HEK293T (cell line): ENCODE measurements around the gene NRBP1.

Experiments used
- CTCF ChIA-PET: fragments of 350-600 bp; formaldehyde crosslinking; extraction: SDS; loops from one replicate; lab custom pipeline; 2021; ENCODE audit warnings: antibody characterized with exemption, inconsistent platforms; lab: Yijun Ruan, JAX
- POLR2A ChIA-PET: fragments of 350-600 bp; formaldehyde crosslinking; extraction: SDS; loops from one replicate; lab custom pipeline; 2020; ENCODE audit warnings: antibody characterized with exemption, inconsistent platforms; lab: Yijun Ruan, JAX
- DNase-seq: peaks from one replicate; pipeline ENCODE4 v3.0.0; 2012; ENCODE audit warnings: mixed read lengths; ENCODE audit errors: extremely low spot score
- ARNT ChIP-seq: fragments of 450-650 bp; IDR thresholded peaks from 2 replicates; pipeline ENCODE4 v1.6.1; 2017; ENCODE audit warnings: mild to moderate bottlenecking
- BHLHE40 ChIP-seq: fragments of 450-650 bp; IDR thresholded peaks from 2 replicates; pipeline ENCODE4 v1.6.1; 2016; ENCODE audit warnings: mild to moderate bottlenecking, moderate library complexity, borderline replicate concordance
- CTBP1 ChIP-seq: fragments of 450-650 bp; IDR thresholded peaks from 2 replicates; pipeline ENCODE4 v1.6.1; 2016; ENCODE audit warnings: borderline replicate concordance
- ELF4 ChIP-seq: fragments of 450-650 bp; IDR thresholded peaks from 2 replicates; pipeline ENCODE4 v1.6.1; 2017; ENCODE audit warnings: antibody characterized with exemption
- FOXA1 ChIP-seq: fragments of 450-650 bp; IDR thresholded peaks from 2 replicates; pipeline ENCODE4 v1.6.1; 2016; ENCODE audit warnings: mild to moderate bottlenecking
- FOXK2 ChIP-seq: fragments of 450-650 bp; IDR thresholded peaks from 2 replicates; pipeline ENCODE4 v1.6.1; 2016; ENCODE audit warnings: mild to moderate bottlenecking
- FOXM1 ChIP-seq: fragments of 450-650 bp; IDR thresholded peaks from 2 replicates; pipeline ENCODE4 v1.6.1; 2017; ENCODE audit warnings: mild to moderate bottlenecking, borderline replicate concordance
- HDGF ChIP-seq: fragments of 450-650 bp; IDR thresholded peaks from 2 replicates; pipeline ENCODE4 v1.6.1; 2017; ENCODE audit warnings: antibody characterized with exemption, borderline replicate concordance
- L3MBTL2 ChIP-seq: fragments of 450-650 bp; conservative IDR thresholded peaks from 2 replicates; pipeline ENCODE4 v1.6.1; 2016; ENCODE audit warnings: mild to moderate bottlenecking
- LEF1 ChIP-seq: fragments of 450-650 bp; IDR thresholded peaks from 2 replicates; pipeline ENCODE4 v1.6.1; 2017; ENCODE audit warnings: mild to moderate bottlenecking, borderline replicate concordance
- NFRKB ChIP-seq: fragments of 450-650 bp; IDR thresholded peaks from 2 replicates; pipeline ENCODE4 v1.6.1; 2016; ENCODE audit warnings: mild to moderate bottlenecking, moderate library complexity
- SP1 ChIP-seq: fragments of 450-650 bp; IDR thresholded peaks from 2 replicates; pipeline ENCODE4 v1.6.1; 2017
- SUZ12 ChIP-seq: fragments of 450-650 bp; IDR thresholded peaks from 2 replicates; pipeline ENCODE4 v1.6.1; 2016; ENCODE audit warnings: mild to moderate bottlenecking
- TARDBP ChIP-seq: fragments of 450-650 bp; IDR thresholded peaks from 2 replicates; pipeline ENCODE4 v1.6.1; 2016
- ZNF384 ChIP-seq: fragments of 450-650 bp; IDR thresholded peaks from 2 replicates; pipeline ENCODE4 v1.6.1; 2016
- TF ChIP-seq, protein P1 (sequence below): fragments of 450-650 bp; IDR thresholded peaks from 2 replicates; pipeline ENCODE4 v1.6.1; 2016

Gene NRBP1

DNA sequence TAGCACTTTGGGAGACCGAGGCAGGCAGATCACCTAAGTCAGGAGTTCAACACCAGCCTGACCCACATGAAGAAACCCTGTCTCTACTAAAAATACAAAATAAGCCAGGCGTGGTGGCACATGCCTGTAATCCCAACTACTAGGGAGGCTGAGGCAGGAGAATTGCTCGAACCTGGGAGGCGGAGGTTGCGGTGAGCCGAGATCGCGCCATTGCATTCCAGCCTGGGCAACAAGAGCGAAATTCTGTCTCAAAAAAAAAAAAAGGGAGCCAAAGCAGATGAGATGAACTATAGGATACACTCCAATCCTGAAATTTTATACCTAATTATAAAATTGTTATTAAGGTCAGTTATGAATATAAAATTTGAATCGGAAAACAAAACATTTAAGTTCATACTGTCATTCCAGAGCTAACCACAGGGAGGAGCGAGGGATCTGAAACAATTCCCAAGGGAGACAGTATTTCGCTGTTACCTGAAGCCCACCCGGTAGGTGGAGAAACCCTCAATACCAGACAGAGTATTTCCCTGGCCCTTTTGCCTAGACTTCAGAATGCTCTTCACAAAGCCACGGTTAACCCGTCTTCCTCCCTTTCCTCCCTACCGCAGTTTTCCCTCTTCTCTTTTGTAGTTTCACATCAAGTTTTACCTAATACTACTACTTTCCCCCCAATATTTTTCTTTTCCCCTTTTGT is 20.5 kb upstream of the NRBP1 start:
- ChIA-PET CTCF (interaction anchor here (0.6 to 3.0 kb wide), 4 partner anchors 21 to 108 kb away, joined by 3 to 12 read pairs (median 4); partner anchors contain the start of gene NRBP1), POLR2A (interaction anchor here (0.6 to 5.4 kb wide), 2 partner anchors 22 to 163 kb away, joined by 4 to 135 read pairs; partner anchors contain the start of gene NRBP1)
- TF ChIP-seq CTBP1 (peak; percentile 57; the same call in 1 of the 2 replicates), L3MBTL2 (no peak)
- peak; percentile 59 for DNase-seq

DNA sequence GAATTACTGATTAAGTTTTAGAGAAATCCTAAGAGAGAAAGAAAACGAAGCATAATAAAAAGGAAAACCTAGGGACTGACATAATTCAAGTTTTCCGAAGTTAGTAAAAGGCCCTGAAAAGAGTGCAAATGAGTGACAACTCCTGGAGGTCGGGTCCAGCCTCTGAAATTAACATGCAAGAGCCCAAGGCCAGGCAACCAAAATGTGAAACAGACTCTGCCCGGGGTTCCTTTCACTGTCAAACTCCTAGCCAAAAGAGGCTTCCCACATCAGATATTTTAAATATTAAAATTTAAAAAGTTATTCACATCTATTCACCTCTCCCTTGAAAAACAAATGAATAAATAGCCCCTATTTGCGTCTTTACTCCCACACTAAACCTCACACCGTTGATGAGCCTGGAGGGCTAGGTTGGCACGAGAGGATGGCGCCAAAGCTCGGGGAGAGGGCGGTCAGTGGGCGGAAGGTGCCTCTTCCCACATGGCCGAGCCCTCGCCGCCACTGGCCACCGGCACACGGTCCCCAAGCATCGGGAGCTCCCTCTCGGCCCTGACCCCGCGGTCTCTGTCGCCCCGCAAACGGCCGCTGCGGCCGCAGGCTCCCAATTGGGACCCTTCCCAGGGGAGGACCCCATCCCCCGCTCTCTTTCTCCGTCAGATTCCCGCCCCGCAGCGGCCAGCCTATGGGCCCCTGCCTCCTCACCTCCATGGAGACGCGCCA is 19.7 kb upstream of the NRBP1 start:
- DNase-seq: peak; percentile 29
- CTCF ChIA-PET: interaction anchor here (0.9 to 3.0 kb wide), 3 partner anchors 20 to 107 kb away, joined by 3 to 12 read pairs (median 5); partner anchors contain the start of gene NRBP1
- POLR2A ChIA-PET: interaction anchor here (1.0 to 5.4 kb wide), 20 partner anchors 9 to 273 kb away, joined by 3 to 135 read pairs (median 6); partner anchors contain the start of genes CCDC121, EIF2B4, FNDC4 and GPN1

DNA sequence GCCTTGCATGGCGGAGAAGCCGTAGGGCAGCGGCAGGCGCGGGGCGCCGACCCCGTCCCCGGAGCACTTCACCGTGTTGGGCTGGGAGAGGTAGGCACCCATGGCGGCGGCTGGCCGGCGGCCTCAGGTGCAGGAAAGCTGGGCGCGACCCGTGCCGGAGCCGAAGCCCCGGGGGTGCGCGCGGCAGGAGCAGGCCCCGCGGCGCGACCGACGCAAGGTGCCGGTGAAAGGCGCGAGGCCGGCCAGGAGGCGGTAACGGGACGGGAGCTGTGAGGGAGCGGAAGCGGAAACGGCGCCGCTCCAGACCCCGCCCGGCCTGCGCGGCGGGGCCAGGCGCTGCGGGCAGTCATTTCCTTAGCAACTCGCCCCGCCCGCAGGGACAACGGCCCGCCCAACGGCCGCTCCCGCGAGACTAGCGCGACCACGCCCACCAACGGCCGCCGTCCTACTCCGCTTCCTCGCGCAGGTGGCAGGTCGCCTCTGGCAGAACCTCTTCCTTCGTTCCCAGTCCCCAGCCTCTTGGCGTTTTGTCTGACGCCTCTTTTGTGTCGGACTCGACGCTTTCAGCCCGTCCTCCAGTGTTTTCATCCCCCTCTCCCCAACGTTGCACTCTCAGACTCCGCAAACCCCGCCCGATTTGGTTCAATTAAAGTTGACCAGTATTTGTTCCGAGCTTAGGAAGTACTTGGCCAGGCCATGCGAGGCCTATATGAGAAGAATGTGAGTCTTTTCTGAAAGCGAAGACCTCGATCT is 18.9 kb upstream of the NRBP1 start, which contains the start of gene PPM1G:
Gene PPM1G, minus strand, starts transcription at position 271 of the 753 bp plus-strand sequence. Its CDS starts 169 bp downstream, at position 102.
- ChIA-PET CTCF (interaction anchor here (1.4 to 3.0 kb wide), 2 partner anchors 19 to 21 kb away, joined by 3 to 12 read pairs; partner anchors contain the start of gene NRBP1), POLR2A (interaction anchor here (0.9 to 5.4 kb wide), 28 partner anchors 9 to 359 kb away, joined by 3 to 135 read pairs (median 4); partner anchors contain the start of genes CCDC121, EIF2B4, FNDC4 and GPN1)
- DNase-seq: peak; percentile 97
- no peak for TF ChIP-seq BHLHE40
- TF ChIP-seq FOXK2: no peak
- TF ChIP-seq ZNF384: no peak
- TF ChIP-seq LEF1: no peak
- TF ChIP-seq FOXM1: no peak
- peak; percentile 55; the same call in 1 of the 2 replicates for TF ChIP-seq ELF4
- TF ChIP-seq HDGF: no peak
- TF ChIP-seq CTBP1: no peak
- TF ChIP-seq L3MBTL2: peak; percentile 97
- no peak for TF ChIP-seq TARDBP

More for the DNA sequence above, 19.7 kb upstream of the NRBP1 start:
- TF ChIP-seq, protein P1, sequence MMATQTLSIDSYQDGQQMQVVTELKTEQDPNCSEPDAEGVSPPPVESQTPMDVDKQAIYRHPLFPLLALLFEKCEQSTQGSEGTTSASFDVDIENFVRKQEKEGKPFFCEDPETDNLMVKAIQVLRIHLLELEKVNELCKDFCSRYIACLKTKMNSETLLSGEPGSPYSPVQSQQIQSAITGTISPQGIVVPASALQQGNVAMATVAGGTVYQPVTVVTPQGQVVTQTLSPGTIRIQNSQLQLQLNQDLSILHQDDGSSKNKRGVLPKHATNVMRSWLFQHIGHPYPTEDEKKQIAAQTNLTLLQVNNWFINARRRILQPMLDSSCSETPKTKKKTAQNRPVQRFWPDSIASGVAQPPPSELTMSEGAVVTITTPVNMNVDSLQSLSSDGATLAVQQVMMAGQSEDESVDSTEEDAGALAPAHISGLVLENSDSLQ: no peak
- TF ChIP-seq L3MBTL2: peak; percentile 38

DNA sequence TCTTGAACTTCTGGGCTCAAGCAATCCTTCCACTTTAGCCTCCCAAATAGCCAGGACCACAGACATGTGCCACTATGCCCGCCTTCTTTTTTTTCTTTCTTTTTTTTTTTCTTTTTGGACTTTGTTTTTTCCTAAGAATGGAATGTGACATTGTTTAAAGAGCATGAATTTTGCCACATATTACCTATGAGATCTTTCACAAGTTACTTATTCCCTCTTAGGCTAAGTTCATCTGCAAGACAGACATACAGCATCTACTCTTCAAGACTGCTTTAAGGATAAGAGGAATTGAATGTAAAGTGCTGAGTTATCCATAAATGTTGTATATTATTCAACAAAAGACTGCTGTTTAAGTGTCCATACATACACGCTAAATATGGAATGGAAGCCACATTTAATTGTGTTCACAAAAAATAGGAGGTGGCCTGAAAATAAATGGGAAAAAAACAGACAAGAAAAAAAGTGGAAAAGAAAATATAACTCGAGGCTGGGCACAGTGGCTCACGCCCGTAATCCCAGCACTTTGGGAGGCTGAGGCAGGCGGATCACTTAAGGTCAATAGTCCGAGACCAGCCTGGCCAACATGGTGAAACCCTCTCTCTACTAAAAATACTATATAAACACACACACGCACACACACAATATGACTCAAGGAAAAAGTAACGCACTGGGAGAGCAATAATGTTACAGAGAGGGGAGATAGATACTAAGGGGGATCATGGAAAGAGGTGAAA is 15.8 kb upstream of the NRBP1 start:
- POLR2A ChIA-PET: no interaction called here
- TF ChIP-seq HDGF (no peak), TARDBP (no peak), BHLHE40 (no peak), ZNF384 (no peak), LEF1 (no peak), FOXM1 (no peak), ARNT (no peak), SUZ12 (no peak), FOXA1 (no peak), L3MBTL2 (no peak)
- TF ChIP-seq, protein P1: no peak
- no peak for DNase-seq
- CTCF ChIA-PET: no interaction called here

DNA sequence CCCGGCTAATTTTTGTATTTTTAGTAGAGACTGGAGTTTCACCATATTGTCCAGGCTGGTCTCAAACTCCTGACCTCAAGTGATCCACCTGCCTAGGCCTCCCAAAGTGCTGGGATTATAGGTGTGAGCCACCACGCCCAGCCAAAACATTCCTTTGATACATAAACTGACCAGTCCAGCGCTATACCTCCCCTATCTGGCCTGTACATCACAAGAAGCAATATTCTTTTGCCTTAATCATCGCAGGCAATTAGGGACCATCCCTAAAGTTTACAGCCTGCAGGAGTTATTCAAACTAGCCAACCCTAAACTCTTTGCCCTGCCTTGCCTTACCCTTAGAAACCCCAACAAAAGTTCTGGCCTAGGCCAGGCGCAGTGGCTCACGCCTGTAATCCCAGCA is 12.3 kb upstream of the NRBP1 start:
- DNase-seq: no peak
- no peak for TF ChIP-seq BHLHE40
- no peak for TF ChIP-seq SUZ12
- TF ChIP-seq ZNF384: no peak
- TF ChIP-seq FOXM1: no peak
- no peak for TF ChIP-seq SP1
- no peak for TF ChIP-seq ELF4
- no peak for TF ChIP-seq FOXK2
- no peak for TF ChIP-seq TARDBP
- TF ChIP-seq LEF1: no peak
- TF ChIP-seq CTBP1: no peak
- no peak for TF ChIP-seq HDGF
- no peak for TF ChIP-seq NFRKB
- no peak for TF ChIP-seq ARNT
- TF ChIP-seq L3MBTL2: no peak
- TF ChIP-seq, protein P1: no peak
- no peak for TF ChIP-seq FOXA1
- ChIA-PET CTCF (no interaction called here), POLR2A (no interaction called here)
